ENCODE measurements around the gene CDKN2B.

Gene CDKN2B

DNA sequence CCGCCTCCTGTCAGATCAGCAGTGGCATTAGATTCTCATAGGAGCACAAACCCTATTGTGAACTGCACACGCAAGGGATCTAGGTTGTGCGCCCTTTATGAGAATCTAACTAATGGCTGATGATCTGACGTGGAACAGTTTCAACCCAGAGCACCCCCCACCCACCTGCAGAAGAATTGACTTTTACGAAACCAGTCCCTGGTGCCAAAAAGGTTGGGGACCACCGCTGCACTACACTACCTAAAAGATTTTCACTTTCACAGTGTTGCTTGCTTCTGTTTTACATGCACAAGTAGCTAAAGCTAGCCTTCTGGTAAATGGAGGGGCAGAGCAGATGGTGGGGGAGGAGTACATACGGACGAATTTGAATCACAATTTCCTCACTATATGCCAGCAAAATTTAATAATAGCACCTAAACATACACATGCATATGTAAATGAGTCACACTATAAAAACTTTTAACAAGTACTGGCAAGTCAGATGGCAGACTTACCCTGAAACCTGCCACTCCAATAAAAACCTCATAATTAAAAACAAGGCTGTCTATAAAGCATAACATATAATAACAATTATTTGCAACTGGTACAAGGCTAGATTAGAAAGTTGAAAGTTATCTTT lies 24.0 kb upstream of the CDKN2B start:
- no peak for DNase-seq (ENCODE audit: low read depth)

DNA sequence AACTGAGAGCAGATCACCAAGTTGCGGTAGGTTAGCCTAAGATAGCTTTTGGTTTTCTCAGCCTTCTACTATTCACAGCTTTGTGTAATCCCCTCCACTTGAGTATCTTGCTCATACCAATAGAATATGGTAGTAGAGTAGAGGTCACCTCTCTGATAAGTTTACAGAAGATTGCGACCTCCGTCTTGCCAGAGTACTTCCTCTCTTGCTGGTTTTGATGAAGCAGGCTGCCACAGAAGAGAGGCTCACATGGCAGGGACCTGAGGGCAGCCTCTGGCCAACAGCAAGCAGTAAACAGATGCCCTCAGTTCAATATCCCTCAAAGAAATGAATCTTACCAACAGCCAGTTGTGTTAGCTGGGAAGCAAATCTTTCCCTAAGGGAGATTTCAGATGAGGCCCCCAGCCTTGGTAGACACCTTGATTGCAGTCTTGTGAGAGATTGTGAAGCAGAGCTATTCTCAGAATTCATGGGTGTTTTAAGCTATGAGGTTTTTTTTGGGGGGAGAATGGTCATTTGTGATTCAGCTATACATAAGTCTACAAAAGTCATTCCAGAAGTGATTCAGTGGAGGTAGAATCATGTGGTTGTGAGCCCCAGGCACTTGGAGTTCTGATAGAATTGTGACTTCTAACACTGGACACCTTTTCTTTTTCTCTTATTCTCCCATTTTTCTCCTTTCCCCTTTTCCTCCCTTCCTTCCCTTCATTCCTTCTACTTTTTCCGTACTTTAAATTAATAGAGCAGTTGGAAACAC lies 22.7 kb upstream of the CDKN2B start:
- DNase-seq (ENCODE audit: low read depth), result no peak

DNA sequence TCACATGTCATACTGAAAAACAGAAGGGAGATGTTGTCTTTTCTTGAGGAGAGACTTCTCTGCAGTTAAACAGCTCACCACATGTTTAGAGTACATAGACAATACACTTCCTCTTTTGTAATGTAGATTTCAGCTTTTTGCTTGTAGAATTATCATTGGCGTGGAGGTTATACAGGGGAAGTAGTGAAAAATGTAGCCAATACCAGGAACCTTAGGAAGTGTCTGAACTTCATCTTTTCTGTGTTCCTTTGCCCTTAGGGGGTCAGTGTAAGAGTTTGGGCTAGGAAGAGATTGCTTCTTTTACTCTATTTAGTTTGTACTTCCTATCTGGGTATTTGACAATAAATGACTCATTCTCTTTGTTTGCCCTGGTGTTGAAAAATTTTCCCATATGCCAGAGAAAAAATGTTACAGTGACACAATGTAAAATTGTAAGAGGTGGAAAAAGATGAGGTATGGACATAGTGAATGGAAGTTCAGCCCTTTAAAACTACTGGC lies 21.0 kb upstream of the CDKN2B start:
- peak; percentile 71 for DNase-seq (ENCODE audit: low read depth)

DNA sequence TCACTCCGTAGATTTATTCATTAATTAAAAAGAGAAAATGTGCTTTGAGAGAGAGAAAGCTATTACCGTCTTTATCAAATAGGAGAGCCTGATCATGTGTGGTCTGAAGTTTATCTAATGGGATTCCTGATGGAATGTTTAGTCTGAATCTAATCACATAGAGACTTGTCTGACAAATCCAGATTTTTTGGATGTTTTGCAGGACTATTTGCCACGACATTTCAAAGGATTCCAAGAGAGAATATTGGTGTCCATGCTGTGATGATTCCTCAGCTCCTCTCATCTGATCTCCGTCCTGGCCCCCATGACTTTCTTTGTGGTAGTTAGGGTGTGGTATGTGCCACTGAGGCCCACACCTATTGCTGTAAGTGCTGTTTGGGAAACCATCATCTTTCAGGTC lies 20.1 kb upstream of the CDKN2B start:
- no peak for DNase-seq (ENCODE audit: low read depth)

DNA sequence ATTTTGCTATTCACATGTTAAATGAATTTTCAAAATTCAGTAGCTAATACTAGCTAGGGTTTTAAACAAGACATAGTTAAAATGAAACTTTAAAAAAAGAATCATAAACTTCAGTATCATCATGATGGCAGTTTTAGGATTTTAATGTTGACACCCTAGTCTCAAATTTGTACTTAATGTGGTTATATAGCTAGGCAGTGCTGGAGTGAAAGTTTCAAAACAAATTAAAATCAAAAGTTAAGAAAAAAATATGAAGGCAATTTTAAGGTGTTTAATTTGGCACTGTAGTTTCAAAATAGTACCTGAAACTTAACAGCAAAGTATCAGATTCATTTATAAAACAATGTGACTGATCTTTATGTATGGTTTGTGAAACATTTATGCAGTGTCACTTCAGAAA lies 19.3 kb upstream of the CDKN2B start:
- DNase-seq (ENCODE audit: low read depth), result no peak

DNA sequence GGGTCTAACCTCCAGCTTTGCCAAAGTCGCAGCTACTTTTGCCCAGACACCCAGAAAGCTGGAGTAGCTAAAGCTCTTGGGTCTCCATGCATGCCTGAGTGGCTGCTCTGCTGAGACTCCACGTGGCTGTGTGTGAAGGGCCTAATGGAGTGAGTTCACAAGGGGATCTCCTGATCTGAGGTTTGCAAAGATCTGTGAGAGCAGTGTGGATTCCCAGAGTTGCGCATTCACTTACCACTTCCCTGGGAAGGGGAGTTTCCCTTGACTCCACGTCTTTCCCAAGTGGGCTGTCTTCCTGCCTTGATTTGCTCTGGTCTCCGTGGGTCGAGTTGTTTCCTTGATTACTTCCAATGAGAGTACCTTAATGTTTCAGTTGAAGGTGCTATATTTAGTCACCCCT lies 17.6 kb upstream of the CDKN2B start:
- DNase-seq (ENCODE audit: low read depth), result no peak

DNA sequence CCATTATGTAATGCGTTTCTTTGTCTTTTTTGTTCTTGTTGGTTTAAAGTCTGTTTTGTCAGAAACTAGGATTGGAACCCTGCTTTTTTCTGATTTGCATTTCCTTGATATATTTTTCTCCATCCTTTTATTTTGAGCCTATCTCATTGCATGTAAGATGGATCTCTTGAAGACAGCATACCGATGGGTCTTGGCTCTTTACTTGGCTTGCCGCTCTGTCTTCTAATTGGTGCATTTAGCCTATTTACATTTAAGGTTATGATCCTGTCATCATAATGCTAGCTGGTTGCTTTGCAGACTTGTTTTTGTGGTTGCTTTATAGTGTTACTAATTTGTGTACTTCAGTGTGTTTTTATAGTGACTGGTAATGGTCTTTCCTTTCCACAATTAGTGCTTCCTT lies 13.3 kb upstream of the CDKN2B start:
- no peak for DNase-seq (ENCODE audit: low read depth)

DNA sequence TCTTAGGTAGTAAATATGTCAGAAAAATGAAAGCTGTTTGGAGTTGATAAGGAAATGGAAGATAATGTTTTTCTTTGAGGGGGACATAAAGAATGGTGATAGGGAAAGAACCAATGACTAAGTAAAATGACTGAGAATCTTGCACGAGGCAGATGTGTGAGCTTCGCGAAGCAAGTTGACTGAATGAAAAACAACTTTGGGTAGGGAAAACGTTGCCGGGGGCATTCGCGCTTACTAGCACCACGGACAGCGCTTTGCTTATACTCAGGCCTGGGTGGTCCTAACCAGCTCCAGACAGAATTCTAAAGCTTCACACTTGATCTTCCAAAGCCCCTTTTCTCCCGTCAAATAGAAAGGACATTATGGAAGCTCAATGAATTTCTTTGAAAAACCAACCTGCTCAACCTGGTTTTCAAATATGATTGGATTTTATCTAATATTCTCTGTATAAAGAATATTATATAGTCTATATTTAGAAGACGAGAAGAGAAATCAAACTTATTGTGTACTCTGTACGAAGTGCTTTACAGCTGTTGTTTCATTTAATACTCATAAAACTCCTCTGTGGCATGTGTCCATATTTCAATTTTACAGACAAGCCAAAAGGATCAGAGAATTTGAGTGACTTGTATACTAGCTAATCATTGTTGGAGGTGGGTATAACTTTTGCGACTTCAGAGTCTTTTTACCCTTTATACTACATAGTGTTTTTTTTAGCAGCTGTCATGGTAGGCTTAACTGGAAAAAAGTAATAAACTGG lies 1.9 kb upstream of the CDKN2B start:
- DNase-seq (ENCODE audit: low read depth), result no peak

DNA sequence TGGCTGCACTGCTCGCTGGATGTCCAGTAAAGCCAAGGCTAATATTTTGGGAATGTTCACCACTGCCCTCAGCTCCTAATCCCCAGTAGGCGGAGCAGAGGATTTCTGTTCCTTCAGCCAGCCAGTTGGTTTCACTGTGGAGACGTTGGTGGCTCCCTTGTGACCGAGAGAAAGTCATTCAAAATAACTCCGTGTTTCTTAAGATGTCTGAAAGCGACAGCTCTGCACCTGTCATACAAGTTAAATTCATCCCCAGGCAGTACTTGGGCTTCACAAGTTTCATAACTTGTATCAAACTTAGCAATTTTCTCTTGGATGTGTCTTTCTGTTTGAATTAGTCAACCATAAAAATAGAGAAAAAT lies 382 bp upstream of the CDKN2B start:
- DNase-seq (ENCODE audit: low read depth), result no peak

DNA sequence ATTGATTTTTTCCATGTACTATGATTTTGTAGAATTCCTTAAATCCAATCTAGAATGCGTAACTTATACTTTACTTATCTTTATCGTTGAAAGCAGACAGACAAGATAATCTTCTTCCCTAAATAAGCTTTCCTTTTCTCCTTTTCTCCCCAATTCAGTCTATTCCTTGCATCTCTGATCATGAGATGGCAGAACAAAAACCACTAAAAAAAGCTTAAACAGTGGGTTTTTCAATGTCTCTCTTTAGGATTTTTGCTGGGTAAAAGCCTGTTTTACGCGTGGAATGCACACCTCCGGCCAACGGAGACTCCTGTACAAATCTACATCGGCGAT lies 755 bp downstream of the CDKN2B start:
- DNase-seq (ENCODE audit: low read depth), result no peak

DNA sequence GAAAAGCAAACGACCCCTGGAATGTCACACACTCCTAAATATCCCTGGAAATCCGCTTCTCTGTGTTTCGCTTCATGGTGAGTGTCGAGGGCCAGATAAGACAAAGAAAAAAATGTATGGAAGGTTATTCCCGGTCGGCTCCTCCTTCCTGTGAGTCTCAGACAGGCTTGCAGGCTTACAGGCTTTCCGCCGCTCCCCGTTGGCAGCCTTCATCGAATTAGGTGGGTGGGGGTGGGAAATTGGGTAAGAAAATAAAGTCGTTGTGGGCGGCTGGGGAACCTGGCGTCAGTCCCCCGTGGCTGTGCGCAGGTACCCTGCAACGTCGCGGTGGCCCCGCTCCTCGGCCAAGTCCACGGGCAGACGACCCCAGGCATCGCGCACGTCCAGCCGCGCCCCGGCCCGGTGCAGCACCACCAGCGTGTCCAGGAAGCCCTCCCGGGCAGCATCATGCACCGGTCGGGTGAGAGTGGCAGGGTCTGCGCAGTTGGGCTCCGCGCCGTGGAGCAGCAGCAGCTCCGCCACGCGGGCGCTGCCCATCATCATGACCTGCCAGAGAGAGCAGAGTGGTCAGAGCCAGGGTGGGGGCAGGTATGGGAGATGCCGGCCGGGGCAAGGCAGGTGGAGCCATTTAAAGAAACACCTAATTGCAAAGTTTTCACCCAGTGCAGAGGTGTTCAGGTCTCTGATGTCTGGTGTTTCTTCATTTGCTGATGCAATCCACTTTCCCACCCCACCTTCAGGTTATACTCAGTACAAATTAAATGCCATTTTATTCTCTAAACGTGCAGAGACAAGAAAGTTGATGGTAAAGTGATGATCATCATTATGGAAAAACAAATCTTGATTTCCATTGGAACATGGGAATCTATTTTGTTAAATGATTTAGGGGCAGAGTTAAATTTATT lies 3.2 kb downstream of the CDKN2B start:
- no peak for DNase-seq (ENCODE audit: low read depth)

DNA sequence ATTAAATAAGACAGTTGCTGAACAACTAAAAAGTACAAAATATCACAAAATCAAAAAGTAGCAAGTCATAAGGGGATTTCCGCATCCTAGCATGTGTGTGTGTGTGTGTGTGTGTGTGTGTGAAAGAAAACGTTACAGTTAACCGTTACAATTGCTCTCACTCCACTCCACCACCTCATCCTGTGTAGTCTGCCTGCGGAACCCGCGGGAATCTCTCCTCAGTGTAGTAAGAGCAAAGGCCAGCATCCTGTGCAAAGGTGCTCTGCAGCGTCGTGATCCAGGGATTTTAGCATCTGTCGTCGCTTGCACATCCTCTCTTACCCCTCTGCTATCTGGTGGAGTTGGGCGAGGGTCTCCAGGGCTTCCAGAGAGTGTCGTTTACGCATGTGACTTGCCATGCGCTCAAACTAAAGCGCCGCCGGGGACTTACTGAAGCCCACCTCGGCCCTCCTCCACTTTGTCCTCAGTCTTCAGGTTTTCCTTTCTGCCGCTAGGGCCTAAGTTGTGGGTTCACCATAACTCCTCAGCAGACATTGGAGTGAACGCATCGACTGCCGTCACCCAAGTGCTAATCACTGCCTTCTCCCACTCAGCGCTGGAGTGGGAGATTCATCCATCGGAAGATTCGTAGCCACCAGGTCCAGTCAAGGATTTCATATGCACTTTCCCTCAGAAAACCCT lies 3.9 kb downstream of the CDKN2B start:
- no peak for DNase-seq (ENCODE audit: low read depth)

DNA sequence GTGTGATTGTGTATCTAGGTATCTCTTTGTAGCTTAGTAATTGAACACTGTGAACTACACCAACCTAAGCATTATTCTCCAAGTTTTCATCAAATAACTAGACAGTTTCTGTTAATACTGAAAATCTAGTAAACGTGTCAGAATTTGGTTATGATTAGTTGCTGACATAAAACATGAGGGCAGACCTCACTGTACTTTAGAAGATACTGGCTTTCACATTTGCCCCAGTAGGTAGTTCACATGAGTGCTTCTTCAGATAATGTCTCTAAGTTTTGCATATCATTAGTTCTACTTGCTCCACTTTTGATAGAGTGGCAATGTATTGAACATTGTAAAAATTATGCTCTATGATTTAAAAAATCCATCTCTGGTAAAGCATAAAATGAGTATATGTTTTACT lies 7.1 kb downstream of the CDKN2B start:
- no peak for DNase-seq (ENCODE audit: low read depth)

DNA sequence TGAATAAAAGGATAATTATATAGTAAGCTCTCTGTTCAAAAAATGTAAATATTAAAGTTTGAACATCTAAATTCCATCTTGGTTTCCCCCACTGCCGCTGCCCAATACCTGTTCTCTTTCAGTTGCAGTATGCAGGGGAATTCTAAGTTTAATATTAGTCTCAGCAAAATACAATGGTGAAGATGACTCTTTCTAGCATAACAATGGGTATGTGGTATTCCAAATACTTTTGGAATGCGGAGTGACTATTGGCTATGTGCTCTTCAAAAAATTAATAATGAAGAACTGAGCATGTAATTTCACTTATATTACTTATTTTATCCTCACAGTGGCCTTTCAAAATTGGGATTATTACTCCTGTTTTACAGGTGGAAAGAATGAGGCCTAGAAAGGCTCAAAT lies 11.1 kb downstream of the CDKN2B start:
- DNase-seq (ENCODE audit: low read depth), result no peak

DNA sequence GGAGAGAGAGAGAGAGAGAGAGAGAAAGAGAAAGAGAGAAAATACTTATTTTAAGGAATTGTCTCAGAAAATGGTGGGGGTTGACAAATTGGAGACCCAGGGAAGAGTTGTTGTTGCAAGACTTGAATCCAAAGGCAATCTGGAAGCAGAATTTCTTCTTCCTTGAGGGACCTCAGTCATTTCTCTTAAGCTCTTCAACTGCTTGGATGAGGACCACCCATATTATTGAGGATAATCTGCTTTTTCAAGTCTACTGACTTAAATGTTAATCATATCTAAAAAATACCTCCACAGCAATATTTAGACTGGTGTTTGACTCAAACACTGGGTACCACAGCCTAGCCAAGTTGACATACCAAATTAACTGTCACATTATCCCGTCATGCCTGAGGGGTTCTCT lies 11.6 kb downstream of the CDKN2B start:
- no peak for DNase-seq (ENCODE audit: low read depth)

DNA sequence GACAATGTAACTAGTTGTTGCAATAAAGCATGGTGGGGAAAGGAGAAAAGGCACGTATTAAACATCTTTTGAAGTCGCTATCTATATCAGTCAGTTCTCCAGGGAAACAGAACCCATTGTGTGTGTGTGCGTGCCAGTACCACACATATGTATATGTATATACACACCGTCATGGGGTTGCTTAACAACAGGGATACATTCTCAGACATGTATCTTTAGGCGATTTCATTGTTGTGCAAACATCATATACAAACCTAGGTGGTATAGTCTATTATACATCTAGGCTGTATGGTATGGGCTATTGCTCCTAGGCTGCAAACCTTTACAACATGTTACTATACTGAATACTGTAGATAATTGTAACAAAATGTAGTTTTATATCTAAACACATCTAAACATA lies 12.2 kb downstream of the CDKN2B start:
- no peak for DNase-seq (ENCODE audit: low read depth)

DNA sequence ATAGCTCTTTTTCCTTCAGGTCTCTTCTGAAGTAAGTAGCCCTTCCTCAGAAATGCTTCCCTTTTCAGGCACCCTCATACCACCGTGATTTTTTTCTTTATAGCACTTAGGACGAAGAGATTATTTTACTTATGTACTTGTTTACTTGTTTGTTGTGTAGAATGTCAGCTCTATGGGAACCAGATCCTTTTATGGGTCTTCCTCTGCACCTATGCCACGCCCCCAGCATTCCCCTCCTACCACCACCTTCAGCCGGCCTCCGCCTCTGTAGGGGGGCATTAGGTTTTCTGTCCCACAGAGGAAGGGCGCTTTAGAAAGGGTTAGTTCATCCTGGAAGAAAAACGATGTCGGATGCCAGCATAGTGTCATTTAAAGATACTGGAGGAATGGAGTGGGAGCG lies 12.7 kb downstream of the CDKN2B start:
- no peak for DNase-seq (ENCODE audit: low read depth)

DNA sequence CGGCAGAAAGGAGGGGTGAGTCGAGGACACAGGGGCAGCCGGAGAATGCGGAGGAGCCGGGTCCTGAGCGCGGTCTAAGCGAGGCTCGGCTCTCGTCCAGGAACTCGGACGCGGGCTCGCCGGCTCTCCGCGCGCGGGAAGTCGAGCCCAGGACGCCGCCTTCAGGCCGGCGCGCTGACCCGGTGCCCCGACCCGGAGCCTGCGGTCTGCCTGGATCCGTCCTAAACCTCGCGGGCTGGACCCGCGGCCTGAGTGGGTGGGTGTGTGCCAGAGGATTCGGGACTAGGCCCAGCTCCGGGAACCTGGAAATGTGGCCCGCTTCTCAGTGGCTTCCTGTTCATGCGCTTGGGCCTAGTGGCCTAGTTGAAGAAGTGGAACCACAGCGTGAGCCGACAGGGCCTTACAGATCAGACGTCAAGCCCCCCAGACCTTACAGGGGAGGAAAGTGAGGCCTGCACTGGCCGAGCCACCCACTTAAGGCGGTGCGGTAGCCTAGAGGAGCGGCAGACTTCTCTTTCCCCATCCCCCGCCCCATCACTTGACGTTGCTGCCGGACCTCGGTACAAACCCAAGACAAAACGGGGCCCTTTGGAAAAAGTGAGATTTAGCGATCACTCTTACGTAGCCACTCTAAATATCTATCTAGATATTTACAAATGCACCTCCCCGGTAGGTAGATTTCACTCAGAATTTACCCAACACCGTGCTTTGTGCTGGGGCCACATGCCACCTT lies 13.3 kb downstream of the CDKN2B start:
- DNase-seq (ENCODE audit: low read depth), result peak; percentile 58

DNA sequence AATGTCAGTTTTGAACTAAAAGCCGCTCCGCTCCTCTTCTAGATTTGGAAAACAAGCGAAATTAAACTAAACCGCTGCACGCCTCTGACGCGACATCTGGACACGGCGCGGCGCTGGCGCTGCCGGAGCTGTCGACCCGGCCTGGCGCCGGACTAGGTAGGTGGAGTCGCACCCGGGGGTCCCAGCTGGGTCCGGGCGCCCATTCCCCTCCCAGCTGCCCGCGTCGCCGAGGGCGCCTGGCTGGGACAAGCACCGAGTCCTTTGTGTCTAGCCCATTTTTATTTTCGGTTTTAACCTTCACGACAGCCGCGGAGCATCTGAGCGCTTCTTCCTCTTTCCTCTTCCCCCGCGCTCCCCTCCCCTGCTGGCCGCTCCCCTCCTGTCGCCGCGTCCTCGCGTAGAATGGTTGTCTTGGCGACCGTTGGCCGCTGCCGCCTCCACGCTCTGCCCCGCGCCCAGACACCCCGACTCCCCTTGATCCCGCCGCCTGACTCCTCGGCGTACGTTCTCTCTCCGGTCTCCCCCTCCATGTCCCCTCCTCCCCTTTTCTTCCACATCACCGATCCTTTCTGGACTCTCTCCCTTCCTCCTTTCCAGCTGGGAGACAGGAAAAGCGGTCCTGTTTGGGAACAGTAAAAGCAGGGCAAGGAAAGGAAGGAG lies 14.0 kb downstream of the CDKN2B start:
- peak; percentile 85 for DNase-seq (ENCODE audit: low read depth)

DNA sequence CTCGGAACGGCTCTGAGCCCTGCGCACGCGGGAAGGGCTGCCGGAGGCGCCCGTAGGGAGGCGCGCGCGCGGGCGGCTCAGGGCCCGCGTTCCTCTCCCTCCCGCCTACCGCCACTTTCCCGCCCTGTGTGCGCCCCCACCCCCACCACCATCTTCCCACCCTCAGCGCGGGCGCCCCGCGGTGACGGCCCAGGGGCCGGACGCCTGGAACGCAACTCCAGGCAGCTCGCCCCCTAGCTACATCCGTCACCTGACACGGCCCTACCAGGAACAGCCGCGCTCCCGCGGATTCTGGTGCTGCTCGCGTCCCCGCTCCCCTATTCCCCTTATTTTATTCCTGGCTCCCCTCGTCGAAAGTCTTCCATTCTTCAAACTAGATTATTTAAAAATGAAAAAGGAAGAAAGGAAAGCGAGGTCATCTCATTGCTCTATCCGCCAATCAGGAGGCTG lies 14.5 kb downstream of the CDKN2B start, which contains the start of gene CDKN2B-AS1:
CDKN2B-AS1 (plus strand) TSS at position 236 of the 450 bp plus-strand sequence.
- peak; percentile 74 for DNase-seq (ENCODE audit: low read depth)
